ENCODE data around the gene SFSWAP. TPM values are rescaled to one million over a fixed set of nuclear protein-coding genes. Genes with fewer than 3 reads are reported as not detected.
"Not testable (repeated sequence)": the region's sequence is repeated elsewhere in the genome, so short reads cannot be mapped to it uniquely, and the experiment has no call there.

The SFSWAP gene
- total and polyA plus RNA-seq, 4 donors, result 6.1 to 21.6 (median 10.1) TPM

DNA sequence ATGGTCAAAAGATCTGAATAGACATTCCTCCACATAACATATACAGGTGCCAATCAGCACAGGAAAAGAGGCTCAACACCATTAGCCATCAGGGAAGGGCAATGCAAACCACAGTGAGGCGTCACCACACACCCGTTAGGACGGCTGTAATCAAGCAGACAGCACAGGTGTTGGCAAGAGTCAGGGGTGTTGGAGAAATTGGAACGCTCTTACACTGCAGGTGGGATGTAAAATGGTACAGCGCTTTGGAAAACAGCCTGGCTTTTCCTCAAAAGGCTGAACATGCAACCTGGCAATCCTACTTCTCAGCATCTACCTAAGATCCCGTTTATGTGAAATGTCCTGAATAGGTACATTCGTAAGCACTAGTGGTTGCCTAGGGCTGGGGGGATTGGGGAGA is 95.8 kb downstream of the SFSWAP start:
- H3K27ac ChIP-seq (ENCODE audit: low read depth in 1 of 2, low read length in 2 of 2), result no peak overlapping the region
- DNase-seq (ENCODE audit: low spot score), result no peak
- no peak overlapping the region for H3K4me3 ChIP-seq (ENCODE audit: low read depth in 1 of 3, low read length in 3 of 3)
- no peaks in the 10 kb centered on the region for H3K4me1 ChIP-seq (ENCODE audit: control insufficient read depth in 4 of 4, insufficient read depth in 4 of 4, low read length in 3 of 4)
- peaks cover 0 to 10% (median 3%) of the 10 kb centered on the region in 4 donors for H3K36me3 ChIP-seq (ENCODE audit: control insufficient read depth in 4 of 4, insufficient read depth in 3 of 4, low read depth in 1 of 4, low read length in 3 of 4)
- 85% methylated on average over 7 of the region's 7 CpGs for WGBS
- TF ChIP-seq RXRA (IDR thresholded peaks at IDR 0.05) (no peak), YY1 (IDR thresholded peaks at IDR 0.05) (no peak), GABPA (IDR thresholded peaks at IDR 0.05 in 1 of 2, conservative IDR thresholded peaks at IDR 0.05 in 1 of 2) (no peak), RAD21 (IDR thresholded peaks at IDR 0.05) (no peak), SP1 (IDR thresholded peaks at IDR 0.05) (no peak), TAF1 (conservative IDR thresholded peaks at IDR 0.05) (no peak), FOXA2 (IDR thresholded peaks at IDR 0.05) (no peak), NR2F2 (IDR thresholded peaks at IDR 0.05) (no peak), HNF4A (conservative IDR thresholded peaks at IDR 0.05) (no peak)
- TF ChIP-seq, protein P1, sequence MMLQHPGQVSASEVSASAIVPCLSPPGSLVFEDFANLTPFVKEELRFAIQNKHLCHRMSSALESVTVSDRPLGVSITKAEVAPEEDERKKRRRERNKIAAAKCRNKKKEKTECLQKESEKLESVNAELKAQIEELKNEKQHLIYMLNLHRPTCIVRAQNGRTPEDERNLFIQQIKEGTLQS (IDR thresholded peaks at IDR 0.05), result no peak
- TF ChIP-seq, protein P2, sequence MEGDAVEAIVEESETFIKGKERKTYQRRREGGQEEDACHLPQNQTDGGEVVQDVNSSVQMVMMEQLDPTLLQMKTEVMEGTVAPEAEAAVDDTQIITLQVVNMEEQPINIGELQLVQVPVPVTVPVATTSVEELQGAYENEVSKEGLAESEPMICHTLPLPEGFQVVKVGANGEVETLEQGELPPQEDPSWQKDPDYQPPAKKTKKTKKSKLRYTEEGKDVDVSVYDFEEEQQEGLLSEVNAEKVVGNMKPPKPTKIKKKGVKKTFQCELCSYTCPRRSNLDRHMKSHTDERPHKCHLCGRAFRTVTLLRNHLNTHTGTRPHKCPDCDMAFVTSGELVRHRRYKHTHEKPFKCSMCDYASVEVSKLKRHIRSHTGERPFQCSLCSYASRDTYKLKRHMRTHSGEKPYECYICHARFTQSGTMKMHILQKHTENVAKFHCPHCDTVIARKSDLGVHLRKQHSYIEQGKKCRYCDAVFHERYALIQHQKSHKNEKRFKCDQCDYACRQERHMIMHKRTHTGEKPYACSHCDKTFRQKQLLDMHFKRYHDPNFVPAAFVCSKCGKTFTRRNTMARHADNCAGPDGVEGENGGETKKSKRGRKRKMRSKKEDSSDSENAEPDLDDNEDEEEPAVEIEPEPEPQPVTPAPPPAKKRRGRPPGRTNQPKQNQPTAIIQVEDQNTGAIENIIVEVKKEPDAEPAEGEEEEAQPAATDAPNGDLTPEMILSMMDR (IDR thresholded peaks at IDR 0.05; ENCODE audit: low read depth, low read length, missing input control), result no peak
- TF ChIP-seq, protein P3, sequence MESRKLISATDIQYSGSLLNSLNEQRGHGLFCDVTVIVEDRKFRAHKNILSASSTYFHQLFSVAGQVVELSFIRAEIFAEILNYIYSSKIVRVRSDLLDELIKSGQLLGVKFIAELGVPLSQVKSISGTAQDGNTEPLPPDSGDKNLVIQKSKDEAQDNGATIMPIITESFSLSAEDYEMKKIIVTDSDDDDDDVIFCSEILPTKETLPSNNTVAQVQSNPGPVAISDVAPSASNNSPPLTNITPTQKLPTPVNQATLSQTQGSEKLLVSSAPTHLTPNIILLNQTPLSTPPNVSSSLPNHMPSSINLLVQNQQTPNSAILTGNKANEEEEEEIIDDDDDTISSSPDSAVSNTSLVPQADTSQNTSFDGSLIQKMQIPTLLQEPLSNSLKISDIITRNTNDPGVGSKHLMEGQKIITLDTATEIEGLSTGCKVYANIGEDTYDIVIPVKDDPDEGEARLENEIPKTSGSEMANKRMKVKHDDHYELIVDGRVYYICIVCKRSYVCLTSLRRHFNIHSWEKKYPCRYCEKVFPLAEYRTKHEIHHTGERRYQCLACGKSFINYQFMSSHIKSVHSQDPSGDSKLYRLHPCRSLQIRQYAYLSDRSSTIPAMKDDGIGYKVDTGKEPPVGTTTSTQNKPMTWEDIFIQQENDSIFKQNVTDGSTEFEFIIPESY (IDR thresholded peaks at IDR 0.05), result no peak
- TF ChIP-seq, protein P4, sequence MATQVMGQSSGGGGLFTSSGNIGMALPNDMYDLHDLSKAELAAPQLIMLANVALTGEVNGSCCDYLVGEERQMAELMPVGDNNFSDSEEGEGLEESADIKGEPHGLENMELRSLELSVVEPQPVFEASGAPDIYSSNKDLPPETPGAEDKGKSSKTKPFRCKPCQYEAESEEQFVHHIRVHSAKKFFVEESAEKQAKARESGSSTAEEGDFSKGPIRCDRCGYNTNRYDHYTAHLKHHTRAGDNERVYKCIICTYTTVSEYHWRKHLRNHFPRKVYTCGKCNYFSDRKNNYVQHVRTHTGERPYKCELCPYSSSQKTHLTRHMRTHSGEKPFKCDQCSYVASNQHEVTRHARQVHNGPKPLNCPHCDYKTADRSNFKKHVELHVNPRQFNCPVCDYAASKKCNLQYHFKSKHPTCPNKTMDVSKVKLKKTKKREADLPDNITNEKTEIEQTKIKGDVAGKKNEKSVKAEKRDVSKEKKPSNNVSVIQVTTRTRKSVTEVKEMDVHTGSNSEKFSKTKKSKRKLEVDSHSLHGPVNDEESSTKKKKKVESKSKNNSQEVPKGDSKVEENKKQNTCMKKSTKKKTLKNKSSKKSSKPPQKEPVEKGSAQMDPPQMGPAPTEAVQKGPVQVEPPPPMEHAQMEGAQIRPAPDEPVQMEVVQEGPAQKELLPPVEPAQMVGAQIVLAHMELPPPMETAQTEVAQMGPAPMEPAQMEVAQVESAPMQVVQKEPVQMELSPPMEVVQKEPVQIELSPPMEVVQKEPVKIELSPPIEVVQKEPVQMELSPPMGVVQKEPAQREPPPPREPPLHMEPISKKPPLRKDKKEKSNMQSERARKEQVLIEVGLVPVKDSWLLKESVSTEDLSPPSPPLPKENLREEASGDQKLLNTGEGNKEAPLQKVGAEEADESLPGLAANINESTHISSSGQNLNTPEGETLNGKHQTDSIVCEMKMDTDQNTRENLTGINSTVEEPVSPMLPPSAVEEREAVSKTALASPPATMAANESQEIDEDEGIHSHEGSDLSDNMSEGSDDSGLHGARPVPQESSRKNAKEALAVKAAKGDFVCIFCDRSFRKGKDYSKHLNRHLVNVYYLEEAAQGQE (IDR thresholded peaks at IDR 0.05), result no peak
- TF ChIP-seq, protein P5, sequence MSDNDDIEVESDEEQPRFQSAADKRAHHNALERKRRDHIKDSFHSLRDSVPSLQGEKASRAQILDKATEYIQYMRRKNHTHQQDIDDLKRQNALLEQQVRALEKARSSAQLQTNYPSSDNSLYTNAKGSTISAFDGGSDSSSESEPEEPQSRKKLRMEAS (IDR thresholded peaks at IDR 0.05), result no peak
- no peak overlapping the region for H3K9ac ChIP-seq (ENCODE audit: low read depth in 1 of 2, low read length in 2 of 2)
- no peaks in the 10 kb centered on the region for H3K9me3 ChIP-seq (ENCODE audit: control insufficient read depth in 4 of 4, low read length in 3 of 4)
- no peaks in the 10 kb centered on the region for H3K27me3 ChIP-seq (ENCODE audit: control insufficient read depth in 4 of 4, insufficient read depth in 4 of 4, low read length in 3 of 4)

DNA sequence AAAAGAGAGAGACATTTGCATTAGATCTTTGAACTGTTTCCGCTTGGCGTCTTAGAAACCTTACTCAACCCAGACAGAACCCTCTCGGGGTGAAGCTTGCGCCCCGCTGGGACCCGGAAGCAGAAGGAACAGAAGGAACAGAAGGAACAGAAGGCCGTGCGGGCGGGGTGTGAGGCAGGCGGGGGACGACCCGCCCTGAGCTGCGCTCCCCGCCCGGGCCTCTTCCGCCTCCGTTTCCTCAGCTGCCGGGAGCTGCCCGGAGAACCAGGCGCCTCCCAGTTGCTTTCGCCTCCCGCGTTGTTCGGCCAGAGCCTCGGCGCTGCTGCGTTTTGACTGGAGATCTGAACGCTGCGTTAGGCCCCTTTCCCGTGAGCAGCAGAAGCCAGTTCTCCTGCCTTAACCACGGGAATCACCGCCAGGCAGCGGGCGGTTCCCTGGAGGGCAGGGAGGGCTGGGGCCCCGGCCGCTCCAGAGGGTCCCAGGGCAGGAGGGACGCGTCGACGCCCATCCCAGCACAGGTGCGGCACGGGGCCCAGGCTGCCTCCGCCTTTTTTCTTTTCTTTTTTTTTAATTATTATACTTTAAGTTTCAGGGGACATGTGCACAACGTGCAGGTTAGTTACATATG is 98.0 kb downstream of the SFSWAP start:
- Histone ChIP-seq H3K9ac (ENCODE audit: low read depth in 1 of 2, low read length in 2 of 2) (no peak overlapping the region), H3K4me3 (ENCODE audit: low read depth in 1 of 3, low read length in 3 of 3) (no peak overlapping the region), H3K9me3 (ENCODE audit: control insufficient read depth in 4 of 4, low read length in 3 of 4) (peaks cover 0 to 2% (median under 1%) of the 10 kb centered on the region in 4 donors), H3K27me3 (ENCODE audit: control insufficient read depth in 4 of 4, insufficient read depth in 4 of 4, low read length in 3 of 4) (no peaks in the 10 kb centered on the region), H3K4me1 (ENCODE audit: control insufficient read depth in 4 of 4, insufficient read depth in 4 of 4, low read length in 3 of 4) (no peaks in the 10 kb centered on the region), H3K27ac (ENCODE audit: low read depth in 1 of 2, low read length in 2 of 2) (no peak overlapping the region), H3K36me3 (ENCODE audit: control insufficient read depth in 4 of 4, insufficient read depth in 3 of 4, low read depth in 1 of 4, low read length in 3 of 4) (no peaks in the 10 kb centered on the region)
- DNase-seq (ENCODE audit: low spot score), result no peak
- no peak for TF ChIP-seq RAD21 (IDR thresholded peaks at IDR 0.05)
- no peak for TF ChIP-seq TAF1 (conservative IDR thresholded peaks at IDR 0.05)
- no peak for TF ChIP-seq HNF4G (IDR thresholded peaks at IDR 0.05)
- TF ChIP-seq EGR1 (IDR thresholded peaks at IDR 0.05; ENCODE audit: low read depth in 2 of 2), result no peak
- 70% methylated on average over 44 of the region's 44 CpGs for WGBS

DNA sequence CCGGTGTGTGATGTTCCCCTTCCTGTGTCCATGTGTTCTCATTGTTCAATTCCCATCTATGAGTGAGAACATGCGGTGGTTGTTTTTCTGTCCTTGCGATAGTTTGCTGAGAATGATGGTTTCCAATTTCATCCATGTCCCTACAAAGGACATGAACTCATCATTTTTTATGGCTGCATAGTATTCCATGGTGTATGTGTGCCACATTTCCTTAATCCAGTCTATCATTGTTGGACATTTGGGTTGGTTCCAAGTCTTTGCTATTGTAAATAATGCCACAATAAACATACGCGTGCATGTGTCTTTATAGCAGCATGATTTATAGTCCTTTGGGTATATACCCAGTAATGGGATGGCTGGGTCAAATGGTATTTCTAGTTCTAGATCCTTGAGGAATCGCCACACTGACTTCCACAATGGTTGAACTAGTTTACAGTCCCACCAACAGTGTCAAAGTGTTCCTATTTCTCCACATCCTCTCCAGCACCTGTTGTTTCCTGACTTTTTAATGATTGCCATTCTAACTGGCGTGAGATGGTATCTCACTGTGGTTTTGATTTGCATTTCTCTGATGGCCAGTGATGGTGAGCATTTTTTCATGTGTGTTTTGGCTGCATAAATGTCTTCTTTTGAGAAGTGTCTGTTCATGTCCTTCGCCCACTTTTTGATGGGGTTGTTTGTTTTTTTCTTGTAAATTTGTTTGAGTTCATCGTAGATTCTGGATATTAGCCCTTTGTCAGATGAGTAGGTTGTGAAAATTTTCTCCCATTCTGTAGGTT is 98.8 kb downstream of the SFSWAP start:
- H3K9me3 ChIP-seq (ENCODE audit: control insufficient read depth in 4 of 4, low read length in 3 of 4); H3K27me3 ChIP-seq (ENCODE audit: control insufficient read depth in 4 of 4, insufficient read depth in 4 of 4, low read length in 3 of 4); H3K4me3 ChIP-seq (ENCODE audit: low read depth in 1 of 3, low read length in 3 of 3); DNase-seq (ENCODE audit: low spot score); H3K27ac ChIP-seq (ENCODE audit: low read depth in 1 of 2, low read length in 2 of 2); H3K36me3 ChIP-seq (ENCODE audit: control insufficient read depth in 4 of 4, insufficient read depth in 3 of 4, low read depth in 1 of 4, low read length in 3 of 4); H3K4me1 ChIP-seq (ENCODE audit: control insufficient read depth in 4 of 4, insufficient read depth in 4 of 4, low read length in 3 of 4); H3K9ac ChIP-seq (ENCODE audit: low read depth in 1 of 2, low read length in 2 of 2): not testable (repeated sequence)
- 81% methylated on average over 7 of the region's 9 CpGs for WGBS
